ENCODE data around the gene ARL15.

- TF ChIP-seq POLR2AphosphoS5 (IDR thresholded peaks at IDR 0.05; ENCODE audit: insufficient read depth, low read depth, low read length) (no peak), POLR2A (IDR thresholded peaks at IDR 0.05; ENCODE audit: low read depth, low read length) (no peak), MYC (IDR thresholded peaks at IDR 0.05; ENCODE audit: low read depth, low read length) (no peak), MAX (IDR thresholded peaks at IDR 0.05; ENCODE audit: insufficient read depth, insufficient read length) (no peak), FOS (IDR thresholded peaks at IDR 0.05; ENCODE audit: borderline replicate concordance, insufficient read depth, low read length) (no peak), EZH2 (IDR thresholded peaks at IDR 0.05; ENCODE audit: borderline replicate concordance, low read depth, low read length, severe bottlenecking) (no peak), JUN (IDR thresholded peaks at IDR 0.05; ENCODE audit: borderline replicate concordance, insufficient read depth, insufficient read length, low read depth) (no peak), GATA2 (IDR thresholded peaks at IDR 0.05; ENCODE audit: insufficient read depth, insufficient read length, low read depth, low read length) (no peak)
- TF ChIP-seq, protein P1, sequence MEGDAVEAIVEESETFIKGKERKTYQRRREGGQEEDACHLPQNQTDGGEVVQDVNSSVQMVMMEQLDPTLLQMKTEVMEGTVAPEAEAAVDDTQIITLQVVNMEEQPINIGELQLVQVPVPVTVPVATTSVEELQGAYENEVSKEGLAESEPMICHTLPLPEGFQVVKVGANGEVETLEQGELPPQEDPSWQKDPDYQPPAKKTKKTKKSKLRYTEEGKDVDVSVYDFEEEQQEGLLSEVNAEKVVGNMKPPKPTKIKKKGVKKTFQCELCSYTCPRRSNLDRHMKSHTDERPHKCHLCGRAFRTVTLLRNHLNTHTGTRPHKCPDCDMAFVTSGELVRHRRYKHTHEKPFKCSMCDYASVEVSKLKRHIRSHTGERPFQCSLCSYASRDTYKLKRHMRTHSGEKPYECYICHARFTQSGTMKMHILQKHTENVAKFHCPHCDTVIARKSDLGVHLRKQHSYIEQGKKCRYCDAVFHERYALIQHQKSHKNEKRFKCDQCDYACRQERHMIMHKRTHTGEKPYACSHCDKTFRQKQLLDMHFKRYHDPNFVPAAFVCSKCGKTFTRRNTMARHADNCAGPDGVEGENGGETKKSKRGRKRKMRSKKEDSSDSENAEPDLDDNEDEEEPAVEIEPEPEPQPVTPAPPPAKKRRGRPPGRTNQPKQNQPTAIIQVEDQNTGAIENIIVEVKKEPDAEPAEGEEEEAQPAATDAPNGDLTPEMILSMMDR (IDR thresholded peaks at IDR 0.05; ENCODE audit: extremely low read depth in 1 of 2, insufficient read depth in 1 of 2, low read depth in 1 of 2, low read length in 2 of 2) = no peak
Observed at GRCh38 chr5:54045077-54045792, 265.1 kb downstream of the ARL15 start.

All from endothelial cell of umbilical vein (primary cell).